Inflammatory macrophage (primary cell): ENCODE data around the gene RNF111.

ENCODE experiments used
- DNase-seq, 2 donors: peaks; one replicate each; pipeline ENCODE4 v3.0.0-alpha.2; 2020 to 2022

The RNF111 gene

DNA sequence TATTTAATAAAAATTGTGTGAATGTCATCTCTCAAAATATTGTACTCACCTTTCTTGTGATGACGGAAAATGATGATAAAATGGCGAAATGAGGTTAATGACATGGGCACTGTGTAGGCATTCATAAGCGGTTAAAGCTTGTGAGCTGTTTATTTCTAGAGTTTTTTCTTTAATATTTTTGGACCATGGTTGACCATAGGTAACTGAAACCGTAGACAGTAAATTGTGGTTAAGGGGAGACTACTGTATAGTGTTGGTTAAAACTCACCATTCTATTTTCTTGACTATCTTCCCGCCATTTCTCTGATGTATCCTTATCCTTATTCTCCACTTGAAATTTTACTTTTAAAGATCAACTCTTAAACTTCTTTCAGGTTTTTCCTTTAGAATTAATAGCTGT is 14.5 kb downstream of the RNF111 start:
- DNase-seq, result no peak

DNA sequence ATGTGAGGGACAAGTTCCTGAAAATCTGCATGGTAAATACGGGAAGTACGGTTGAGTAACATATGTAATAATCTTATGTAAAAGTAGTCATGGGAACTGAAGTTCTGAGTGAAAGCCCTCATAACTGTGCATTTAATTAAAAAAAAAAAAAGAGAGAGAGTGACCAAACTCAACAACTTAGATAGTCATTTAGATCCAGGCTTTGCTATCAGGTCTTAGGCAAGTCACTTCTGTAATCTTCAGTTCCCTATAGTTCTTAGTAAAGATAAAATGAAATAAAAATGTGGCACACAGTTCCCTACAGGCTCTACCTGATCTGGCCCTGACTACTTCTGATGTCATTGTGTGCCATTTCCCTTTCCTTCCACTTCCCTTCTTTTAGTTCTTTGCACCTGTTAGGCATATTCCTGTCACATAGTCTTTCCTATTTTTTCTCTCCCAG is 15.0 kb downstream of the RNF111 start:
- peak; percentile 69 to 96 for DNase-seq

- no peak for DNase-seq
Observed at GRCh38 chr15:59005579-59005978, 18.1 kb downstream of the RNF111 start.

- no peak for DNase-seq
Observed at GRCh38 chr15:59008086-59008485, 20.6 kb downstream of the RNF111 start.

DNA sequence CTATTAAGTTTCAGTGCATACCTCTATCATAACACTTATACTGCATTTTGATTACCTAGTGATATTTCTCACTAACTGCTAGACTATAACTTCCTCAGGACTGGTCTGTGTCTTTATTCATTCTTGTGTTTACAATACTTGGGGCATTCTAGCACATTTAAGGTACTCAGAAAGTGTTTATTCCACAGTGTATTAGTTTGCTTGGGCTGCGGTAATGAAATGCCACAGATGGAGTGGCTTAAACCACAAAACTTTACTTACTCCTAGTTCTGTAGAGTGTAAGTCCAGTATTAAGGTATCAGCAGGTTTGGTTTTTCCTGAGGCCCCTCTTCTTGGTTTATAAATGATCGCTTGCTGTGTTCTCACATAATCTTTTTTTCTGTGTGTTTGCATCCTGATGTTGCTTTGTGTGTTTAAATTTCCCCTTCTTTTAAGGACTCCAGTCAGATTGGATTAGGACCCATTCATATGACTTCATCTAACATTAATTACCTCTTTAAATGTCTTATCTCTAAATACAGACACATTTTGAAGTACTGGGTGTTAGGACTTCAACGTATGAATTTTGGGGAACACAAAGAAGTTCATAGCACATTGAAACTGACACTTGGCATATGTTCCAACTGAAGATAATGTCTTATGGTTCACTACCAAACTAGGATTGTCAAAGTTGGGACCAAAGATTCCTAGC is 23.9 kb downstream of the RNF111 start:
- DNase-seq, result no peak

- no peak for DNase-seq
Observed at GRCh38 chr15:59013246-59013873, 25.9 kb downstream of the RNF111 start.

- DNase-seq, result no peak
Observed at GRCh38 chr15:59014068-59014467, 26.6 kb downstream of the RNF111 start.

DNA sequence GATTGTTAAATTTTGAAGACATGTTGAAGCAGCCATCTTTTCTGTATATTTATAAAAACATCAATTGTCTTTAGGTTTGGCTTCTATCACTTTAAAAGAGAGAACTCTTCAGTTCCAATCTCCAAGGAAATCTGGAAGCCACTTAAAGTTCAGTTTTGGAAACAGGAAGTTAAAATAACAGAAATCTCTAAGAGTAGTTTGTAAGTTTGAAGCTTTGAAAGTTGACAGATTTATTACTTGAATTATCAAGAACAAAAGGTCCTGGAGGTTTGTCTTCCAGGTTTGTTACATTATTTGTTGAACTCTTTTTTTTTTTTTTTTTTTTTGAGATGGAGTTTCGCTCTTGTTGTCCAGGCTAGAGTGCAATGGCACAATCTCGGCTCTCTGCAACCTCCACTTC is 30.0 kb downstream of the RNF111 start:
- DNase-seq, result peak in 1 of 2 donors; percentile 37

DNA sequence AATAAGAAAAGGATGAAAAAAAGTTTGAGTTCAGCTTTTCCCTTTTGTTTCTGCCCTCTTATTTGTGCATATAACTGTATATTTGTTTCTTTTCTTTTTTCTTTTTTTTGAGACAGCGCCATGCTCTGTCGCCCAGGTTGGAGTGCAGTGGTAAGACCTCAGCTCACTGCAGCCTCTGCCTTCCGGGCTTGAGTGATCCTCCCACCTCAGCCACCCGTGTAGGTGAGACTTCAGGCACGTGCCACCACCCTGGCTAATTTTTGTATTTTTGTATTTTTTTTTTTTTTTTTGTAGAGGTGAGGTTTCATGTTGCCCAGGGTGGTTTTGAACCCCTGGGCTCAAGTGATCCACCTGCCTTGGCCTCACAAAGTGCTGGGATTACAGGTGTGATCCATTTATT is 31.4 kb downstream of the RNF111 start:
- no peak for DNase-seq

GRCh38 chr15:59020322-59020721 is 32.9 kb downstream of the RNF111 start:
- no peak for DNase-seq

- DNase-seq, result no peak
Observed at GRCh38 chr15:59022188-59022587, 34.7 kb downstream of the RNF111 start.

- no peak for DNase-seq
Observed at GRCh38 chr15:59026207-59026606, 38.7 kb downstream of the RNF111 start.

DNA sequence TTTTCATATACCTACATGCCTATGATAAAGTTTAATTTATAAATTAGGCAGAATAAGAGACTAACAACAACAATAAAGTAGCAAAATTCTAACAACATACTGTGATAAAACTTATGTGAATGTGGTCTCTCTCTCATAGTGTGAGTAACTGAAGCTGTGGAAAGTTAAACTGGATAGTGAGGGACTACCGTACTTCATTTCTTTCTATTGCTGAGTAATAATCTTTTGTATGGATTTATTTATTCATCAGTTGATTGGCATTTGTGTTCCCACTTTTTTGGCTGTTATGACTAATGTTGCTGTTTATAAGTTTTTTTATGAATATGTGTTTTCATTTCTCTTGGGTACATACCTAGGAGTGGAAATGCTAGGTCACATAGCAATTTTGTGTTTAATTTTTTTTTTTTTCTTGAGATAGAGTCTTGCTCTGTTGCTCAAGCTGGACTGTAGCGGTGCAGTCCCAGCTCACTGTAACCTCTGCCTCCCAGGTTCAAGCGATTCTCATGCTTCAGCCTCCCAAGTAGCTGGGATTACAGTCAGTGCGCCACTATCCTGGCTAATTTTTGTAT is 41.0 kb downstream of the RNF111 start:
- no peak for DNase-seq

GRCh38 chr15:59029554-59029953 is 42.1 kb downstream of the RNF111 start:
- DNase-seq, result no peak

DNA sequence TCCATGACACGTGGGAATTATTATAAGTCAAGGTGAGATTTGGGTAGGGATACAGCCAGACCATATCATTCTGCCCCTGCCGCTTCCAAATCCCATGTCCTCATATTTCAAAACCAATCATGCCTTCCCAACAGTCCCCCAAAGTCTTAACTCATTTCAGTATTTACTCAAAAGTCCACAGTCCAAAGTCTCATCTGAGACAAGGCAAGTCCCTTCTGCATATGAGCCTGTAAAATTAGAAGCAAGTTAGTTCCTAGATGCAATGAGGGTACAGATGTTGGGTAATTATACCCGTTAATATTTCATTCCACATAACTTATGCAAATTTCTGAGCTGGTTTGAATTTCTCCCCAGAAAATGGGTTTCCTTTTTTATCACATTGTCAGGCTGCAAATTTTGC is 47.7 kb downstream of the RNF111 start:
- DNase-seq, result no peak

DNA sequence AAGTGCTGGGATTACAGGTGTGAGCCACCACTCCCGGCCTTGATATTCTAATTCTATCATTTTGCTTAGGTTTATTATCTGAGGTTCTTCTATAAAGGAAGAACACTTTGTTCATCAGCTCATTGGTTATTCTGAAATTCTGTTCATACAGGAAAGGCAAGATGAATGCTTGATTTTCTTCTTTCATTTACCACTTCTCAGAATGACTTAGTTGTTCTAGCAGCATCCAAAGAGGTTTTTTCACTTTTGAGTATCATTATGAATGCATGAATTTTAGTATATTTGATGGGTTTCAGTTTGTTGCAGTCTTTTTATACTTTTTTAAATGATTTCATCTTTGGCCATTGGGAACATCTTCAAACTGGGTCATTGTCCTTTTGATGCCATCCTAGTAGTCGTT is 51.8 kb downstream of the RNF111 start:
- no peak for DNase-seq

GRCh38 chr15:59042041-59042440 is 54.6 kb downstream of the RNF111 start:
- DNase-seq, result peak in 1 of 2 donors; percentile 38

DNA sequence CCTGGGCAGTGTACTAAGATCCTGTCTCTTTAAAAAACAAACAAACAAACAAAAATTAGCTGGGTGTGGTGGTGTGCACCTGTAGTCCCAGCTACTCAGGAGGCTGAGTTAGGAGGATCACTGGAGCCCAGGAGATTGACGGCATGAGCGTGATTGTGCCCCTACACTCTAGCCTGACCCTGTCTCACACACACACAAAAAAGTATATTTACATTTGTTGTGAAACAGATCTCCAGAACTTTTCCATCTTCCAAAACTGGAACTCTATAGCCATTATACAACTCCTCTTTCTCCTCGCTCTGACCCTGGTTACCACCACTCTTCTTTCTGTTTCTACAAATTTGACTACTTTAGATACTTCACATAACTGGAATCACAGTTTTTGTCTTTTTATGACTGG is 61.4 kb downstream of the RNF111 start:
- no peak for DNase-seq

GRCh38 chr15:59051873-59052861 is 64.7 kb downstream of the RNF111 start:
- DNase-seq, result no peak

GRCh38 chr15:59052915-59053407 is 65.5 kb downstream of the RNF111 start:
- no peak for DNase-seq

- DNase-seq, result no peak
Observed at GRCh38 chr15:59053482-59053881, 66.0 kb downstream of the RNF111 start.

GRCh38 chr15:59059076-59059597 is 71.7 kb downstream of the RNF111 start:
- no peak for DNase-seq

- no peak for DNase-seq
Observed at GRCh38 chr15:59060348-59060747, 72.9 kb downstream of the RNF111 start.
